Rectal smooth muscle tissue (tissue), 1 donor: Measurements from ENCODE around the gene ACBD3.

Experiments
- H3K27ac ChIP-seq: one replicate; pipeline ENCODE4 v1.7.0; 2013; ENCODE audit warnings: low read depth, low read length, inconsistent platforms
- H3K27me3 ChIP-seq: one replicate; pipeline ENCODE4 v1.7.0; 2013; ENCODE audit warnings: low read length; ENCODE audit not compliant: control insufficient read depth, insufficient read depth
- H3K36me3 ChIP-seq: one replicate; pipeline ENCODE4 v1.7.0; 2013; ENCODE audit warnings: low read length; ENCODE audit not compliant: control insufficient read depth, insufficient read depth
- H3K4me1 ChIP-seq: one replicate; pipeline ENCODE4 v1.7.0; 2013; ENCODE audit warnings: low read length; ENCODE audit not compliant: control insufficient read depth, insufficient read depth
- H3K4me3 ChIP-seq: one replicate; pipeline ENCODE4 v1.7.0; 2013; ENCODE audit warnings: low read length
- H3K9ac ChIP-seq: one replicate; pipeline ENCODE4 v1.7.0; 2013; ENCODE audit warnings: low read length

Gene ACBD3

GRCh38 chr1:226154593-226154992 lies 31.9 kb downstream of the ACBD3 start:
- Histone ChIP-seq H3K27me3 (no peaks in the 10 kb centered on the region), H3K9ac (no peak overlapping the region), H3K27ac (no peak overlapping the region), H3K4me3 (no peak overlapping the region), H3K36me3 (peaks cover 25% of the 10 kb centered on the region), H3K4me1 (no peaks in the 10 kb centered on the region)

GRCh38 chr1:226149806-226150205 lies 36.7 kb downstream of the ACBD3 start:
- Histone ChIP-seq H3K27me3 (no peaks in the 10 kb centered on the region), H3K9ac (no peak overlapping the region), H3K4me1 (no peaks in the 10 kb centered on the region), H3K36me3 (peaks cover 24% of the 10 kb centered on the region), H3K27ac (no peak overlapping the region), H3K4me3 (no peak overlapping the region)

- Histone ChIP-seq H3K9ac (no peak overlapping the region), H3K27ac (no peak overlapping the region), H3K36me3 (peaks cover 19% of the 10 kb centered on the region), H3K27me3 (no peaks in the 10 kb centered on the region), H3K4me1 (no peaks in the 10 kb centered on the region), H3K4me3 (no peak overlapping the region)
These were observed 38.4 kb downstream of the ACBD3 start for GRCh38 chr1:226148121-226148648.

GRCh38 chr1:226144045-226144444 lies 42.5 kb downstream of the ACBD3 start:
- no peaks in the 10 kb centered on the region for H3K4me1 ChIP-seq
- no peaks in the 10 kb centered on the region for H3K27me3 ChIP-seq
- H3K9ac ChIP-seq = no peak overlapping the region
- H3K4me3 ChIP-seq = no peak overlapping the region
- H3K36me3 ChIP-seq = peaks cover 8% of the 10 kb centered on the region
- H3K27ac ChIP-seq = no peak overlapping the region

GRCh38 chr1:226135709-226136108 lies 50.8 kb downstream of the ACBD3 start:
- H3K9ac ChIP-seq = no peak overlapping the region
- peaks cover 8% of the 10 kb centered on the region for H3K4me1 ChIP-seq
- peak overlapping the region; percentile 16 for H3K4me3 ChIP-seq

GRCh38 chr1:226135059-226135651 lies 51.4 kb downstream of the ACBD3 start:
- Histone ChIP-seq H3K4me3 (peak overlapping the region; percentile 16), H3K27ac (no peak overlapping the region), H3K4me1 (peaks cover 8% of the 10 kb centered on the region), H3K27me3 (no peaks in the 10 kb centered on the region), H3K36me3 (no peaks in the 10 kb centered on the region), H3K9ac (no peak overlapping the region)

More at GRCh38 chr1:226135709-226136108, 50.8 kb downstream of the ACBD3 start:
- Histone ChIP-seq H3K27ac (no peak overlapping the region), H3K27me3 (no peaks in the 10 kb centered on the region), H3K36me3 (no peaks in the 10 kb centered on the region)

GRCh38 chr1:226134170-226135058 lies 52.1 kb downstream of the ACBD3 start:
- no peaks in the 10 kb centered on the region for H3K36me3 ChIP-seq
- H3K4me3 ChIP-seq = peak overlapping the region; percentile 9
- peak overlapping the region; percentile 22 for H3K9ac ChIP-seq
- no peak overlapping the region for H3K27ac ChIP-seq
- H3K4me1 ChIP-seq = peaks cover 8% of the 10 kb centered on the region
- H3K27me3 ChIP-seq = no peaks in the 10 kb centered on the region

GRCh38 chr1:226133504-226134123 lies 52.9 kb downstream of the ACBD3 start:
- H3K9ac ChIP-seq = peak overlapping the region; percentile 22
- no peak overlapping the region for H3K4me3 ChIP-seq
- peaks cover 8% of the 10 kb centered on the region for H3K4me1 ChIP-seq

GRCh38 chr1:226132728-226133503 lies 53.6 kb downstream of the ACBD3 start:
- H3K4me1 ChIP-seq = peaks cover 8% of the 10 kb centered on the region
- no peaks in the 10 kb centered on the region for H3K36me3 ChIP-seq
- H3K27ac ChIP-seq = no peak overlapping the region
- no peaks in the 10 kb centered on the region for H3K27me3 ChIP-seq
- H3K4me3 ChIP-seq = no peak overlapping the region
- H3K9ac ChIP-seq = no peak overlapping the region

More at GRCh38 chr1:226133504-226134123, 52.9 kb downstream of the ACBD3 start:
- Histone ChIP-seq H3K36me3 (no peaks in the 10 kb centered on the region), H3K27me3 (no peaks in the 10 kb centered on the region), H3K27ac (no peak overlapping the region)

GRCh38 chr1:226131639-226132038 lies 54.9 kb downstream of the ACBD3 start:
- Histone ChIP-seq H3K4me3 (no peak overlapping the region), H3K4me1 (peaks cover 8% of the 10 kb centered on the region), H3K27me3 (no peaks in the 10 kb centered on the region), H3K9ac (no peak overlapping the region), H3K27ac (no peak overlapping the region), H3K36me3 (no peaks in the 10 kb centered on the region)

GRCh38 chr1:226129230-226129629 lies 57.3 kb downstream of the ACBD3 start:
- Histone ChIP-seq H3K36me3 (no peaks in the 10 kb centered on the region), H3K4me3 (no peak overlapping the region), H3K4me1 (no peaks in the 10 kb centered on the region), H3K27me3 (no peaks in the 10 kb centered on the region), H3K9ac (no peak overlapping the region), H3K27ac (no peak overlapping the region)
